ENCODE data around the gene HIVEP1.

The HIVEP1 gene

DNA sequence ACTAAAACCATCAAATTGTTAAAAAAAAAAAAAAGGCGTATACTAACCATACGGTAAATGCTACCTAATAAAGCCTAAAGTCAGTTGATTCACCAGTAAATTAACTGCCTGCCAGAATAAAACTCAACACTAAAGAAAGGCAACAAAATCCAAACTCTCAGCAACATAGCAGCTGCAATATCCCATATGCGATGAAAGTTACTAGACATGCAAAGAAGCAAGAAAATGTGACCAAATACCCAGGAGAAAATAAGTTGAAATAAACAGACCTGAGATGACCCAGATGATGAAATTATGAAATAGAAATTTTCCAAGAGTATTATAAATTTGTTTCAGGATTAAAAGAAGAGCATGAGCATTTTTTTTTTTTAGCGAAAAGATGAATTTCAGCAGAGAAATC, 174.4 kb downstream of the HIVEP1 start:
- Histone ChIP-seq H3K9ac (ENCODE audit: low read length) (no peak overlapping the region), H3K9me3 (ENCODE audit: control insufficient read depth, low read depth, low read length) (no peaks in the 10 kb centered on the region), H3K27ac (ENCODE audit: low read length) (no peak overlapping the region), H3K4me1 (ENCODE audit: control insufficient read depth, low read depth, low read length) (no peaks in the 10 kb centered on the region), H3K4me3 (ENCODE audit: low read length) (no peak overlapping the region), H3K36me3 (ENCODE audit: control insufficient read depth, low read depth, low read length) (no peaks in the 10 kb centered on the region), H3K27me3 (ENCODE audit: control insufficient read depth, insufficient read depth, low read length) (no peaks in the 10 kb centered on the region)

DNA sequence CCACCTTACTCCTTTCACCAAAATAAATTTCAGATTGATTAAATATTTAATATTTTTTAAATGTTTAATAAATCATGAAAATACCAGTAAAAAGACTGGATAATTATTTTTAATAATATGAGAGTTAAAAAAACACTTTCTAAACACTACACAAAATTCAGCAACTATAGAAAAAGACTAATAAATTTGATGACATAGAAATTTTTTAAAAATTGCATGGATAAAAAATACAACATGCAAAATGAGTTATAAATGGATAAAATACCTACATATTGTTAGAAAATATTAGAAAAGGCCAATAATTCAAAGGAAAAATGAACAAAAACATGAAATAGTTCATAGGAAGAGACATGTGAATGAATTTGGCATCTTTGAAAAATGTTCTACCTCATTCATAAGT, 177.0 kb downstream of the HIVEP1 start:
- Histone ChIP-seq H3K4me1 (ENCODE audit: control insufficient read depth, low read depth, low read length) (no peaks in the 10 kb centered on the region), H3K4me3 (ENCODE audit: low read length) (no peak overlapping the region), H3K36me3 (ENCODE audit: control insufficient read depth, low read depth, low read length) (no peaks in the 10 kb centered on the region), H3K9ac (ENCODE audit: low read length) (no peak overlapping the region), H3K27ac (ENCODE audit: low read length) (no peak overlapping the region), H3K27me3 (ENCODE audit: control insufficient read depth, insufficient read depth, low read length) (no peaks in the 10 kb centered on the region), H3K9me3 (ENCODE audit: control insufficient read depth, low read depth, low read length) (no peaks in the 10 kb centered on the region)

DNA sequence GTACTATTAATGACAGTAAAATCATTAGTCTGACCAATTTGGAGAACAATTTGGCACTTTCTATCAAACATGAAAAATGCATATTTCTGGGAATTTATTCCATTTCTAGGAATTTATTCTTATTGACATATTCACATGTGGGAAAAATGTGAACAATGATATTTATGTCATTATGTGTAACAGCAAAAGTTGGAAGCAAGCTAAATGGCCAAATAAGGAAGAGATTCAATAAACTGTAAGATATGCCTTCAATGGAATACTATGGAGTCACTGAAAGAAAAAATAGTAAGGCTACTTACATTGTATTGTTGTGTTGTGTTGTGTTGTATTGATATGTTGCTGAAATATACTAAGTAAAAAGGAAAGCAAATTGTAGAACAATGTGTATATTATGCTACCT, 177.5 kb downstream of the HIVEP1 start:
- Histone ChIP-seq H3K27me3 (ENCODE audit: control insufficient read depth, insufficient read depth, low read length) (no peaks in the 10 kb centered on the region), H3K27ac (ENCODE audit: low read length) (no peak overlapping the region), H3K9me3 (ENCODE audit: control insufficient read depth, low read depth, low read length) (no peaks in the 10 kb centered on the region), H3K4me3 (ENCODE audit: low read length) (no peak overlapping the region), H3K36me3 (ENCODE audit: control insufficient read depth, low read depth, low read length) (no peaks in the 10 kb centered on the region), H3K9ac (ENCODE audit: low read length) (no peak overlapping the region), H3K4me1 (ENCODE audit: control insufficient read depth, low read depth, low read length) (no peaks in the 10 kb centered on the region)

DNA sequence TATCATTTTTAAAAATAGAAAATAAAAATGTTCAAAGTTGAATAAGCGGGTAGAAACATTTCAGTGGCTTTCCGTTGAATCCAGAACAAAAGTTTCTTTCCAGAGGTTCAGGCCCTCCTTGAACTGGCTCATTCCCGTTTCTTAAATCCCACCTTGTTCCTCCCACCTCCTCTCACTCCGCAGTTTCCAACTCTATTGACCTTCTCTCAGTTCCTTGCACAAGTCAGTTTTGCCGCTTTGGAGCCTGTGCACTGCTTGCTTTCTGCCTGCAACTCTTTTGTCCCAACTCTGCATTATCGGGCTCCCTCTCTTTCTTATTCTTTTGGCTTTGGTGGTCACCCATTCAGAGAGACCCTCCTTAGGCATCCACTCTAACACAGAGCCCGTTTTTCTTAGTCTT, 178.1 kb downstream of the HIVEP1 start:
- no peaks in the 10 kb centered on the region for H3K27me3 ChIP-seq (ENCODE audit: control insufficient read depth, insufficient read depth, low read length)
- no peak overlapping the region for H3K9ac ChIP-seq (ENCODE audit: low read length)
- H3K9me3 ChIP-seq (ENCODE audit: control insufficient read depth, low read depth, low read length): no peaks in the 10 kb centered on the region
- no peaks in the 10 kb centered on the region for H3K4me1 ChIP-seq (ENCODE audit: control insufficient read depth, low read depth, low read length)
- no peaks in the 10 kb centered on the region for H3K36me3 ChIP-seq (ENCODE audit: control insufficient read depth, low read depth, low read length)
- H3K27ac ChIP-seq (ENCODE audit: low read length): no peak overlapping the region
- no peak overlapping the region for H3K4me3 ChIP-seq (ENCODE audit: low read length)

DNA sequence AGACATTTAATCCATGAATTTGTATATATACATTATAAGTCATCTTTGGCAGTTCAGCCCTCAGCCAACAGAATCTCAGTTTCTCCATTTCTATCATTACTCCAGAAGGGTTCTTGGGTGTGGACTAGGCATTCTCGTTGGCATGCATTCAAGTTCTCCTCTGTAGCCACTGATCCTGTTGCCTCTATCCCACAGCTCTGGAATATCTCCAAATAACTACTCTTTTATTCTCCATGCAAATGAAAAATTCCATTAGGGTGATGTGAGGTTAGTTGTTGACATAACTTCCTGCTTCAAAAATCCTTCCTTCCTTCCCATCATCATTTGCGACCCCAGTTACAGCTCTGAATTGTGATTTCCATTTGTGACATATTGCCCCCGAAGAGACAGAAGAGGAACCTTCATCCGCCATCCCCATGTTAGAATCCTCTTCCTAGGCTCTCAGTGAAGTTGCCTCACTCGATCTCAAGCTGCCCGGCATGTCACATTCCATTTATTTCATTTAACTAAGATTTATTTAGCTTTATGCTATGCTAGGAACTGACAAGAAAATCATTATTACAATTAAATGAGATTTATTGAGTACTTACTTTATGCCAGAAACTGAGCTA, 184.3 kb downstream of the HIVEP1 start:
- H3K4me1 ChIP-seq (ENCODE audit: control insufficient read depth, low read depth, low read length): no peaks in the 10 kb centered on the region
- no peaks in the 10 kb centered on the region for H3K9me3 ChIP-seq (ENCODE audit: control insufficient read depth, low read depth, low read length)
- H3K4me3 ChIP-seq (ENCODE audit: low read length): no peak overlapping the region
- no peak overlapping the region for H3K27ac ChIP-seq (ENCODE audit: low read length)
- H3K27me3 ChIP-seq (ENCODE audit: control insufficient read depth, insufficient read depth, low read length): no peaks in the 10 kb centered on the region
- no peaks in the 10 kb centered on the region for H3K36me3 ChIP-seq (ENCODE audit: control insufficient read depth, low read depth, low read length)
- H3K9ac ChIP-seq (ENCODE audit: low read length): no peak overlapping the region

DNA sequence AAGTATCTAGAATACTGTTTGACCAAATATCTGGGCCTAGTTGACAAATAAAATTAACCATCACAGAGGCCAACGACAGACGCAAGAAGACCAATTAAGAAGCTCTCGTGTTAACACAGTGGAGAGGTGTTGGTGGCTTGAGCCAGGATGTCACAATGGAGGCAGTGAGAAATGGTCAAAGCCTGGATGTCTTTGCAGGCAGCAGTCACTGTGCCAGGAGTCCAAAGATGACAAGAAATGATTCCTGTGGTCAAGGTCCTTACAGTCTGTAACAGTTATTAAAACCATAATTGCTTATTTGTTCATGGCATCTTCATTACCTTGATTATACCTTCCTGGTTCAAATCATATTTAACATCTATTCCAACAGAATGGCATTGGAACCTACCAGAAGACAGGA, 186.7 kb downstream of the HIVEP1 start:
- no peaks in the 10 kb centered on the region for H3K36me3 ChIP-seq (ENCODE audit: control insufficient read depth, low read depth, low read length)
- H3K9me3 ChIP-seq (ENCODE audit: control insufficient read depth, low read depth, low read length): no peaks in the 10 kb centered on the region
- H3K27me3 ChIP-seq (ENCODE audit: control insufficient read depth, insufficient read depth, low read length): no peaks in the 10 kb centered on the region
- H3K9ac ChIP-seq (ENCODE audit: low read length): no peak overlapping the region
- peaks cover 11% of the 10 kb centered on the region for H3K4me1 ChIP-seq (ENCODE audit: control insufficient read depth, low read depth, low read length)
- H3K27ac ChIP-seq (ENCODE audit: low read length): no peak overlapping the region
- no peak overlapping the region for H3K4me3 ChIP-seq (ENCODE audit: low read length)

DNA sequence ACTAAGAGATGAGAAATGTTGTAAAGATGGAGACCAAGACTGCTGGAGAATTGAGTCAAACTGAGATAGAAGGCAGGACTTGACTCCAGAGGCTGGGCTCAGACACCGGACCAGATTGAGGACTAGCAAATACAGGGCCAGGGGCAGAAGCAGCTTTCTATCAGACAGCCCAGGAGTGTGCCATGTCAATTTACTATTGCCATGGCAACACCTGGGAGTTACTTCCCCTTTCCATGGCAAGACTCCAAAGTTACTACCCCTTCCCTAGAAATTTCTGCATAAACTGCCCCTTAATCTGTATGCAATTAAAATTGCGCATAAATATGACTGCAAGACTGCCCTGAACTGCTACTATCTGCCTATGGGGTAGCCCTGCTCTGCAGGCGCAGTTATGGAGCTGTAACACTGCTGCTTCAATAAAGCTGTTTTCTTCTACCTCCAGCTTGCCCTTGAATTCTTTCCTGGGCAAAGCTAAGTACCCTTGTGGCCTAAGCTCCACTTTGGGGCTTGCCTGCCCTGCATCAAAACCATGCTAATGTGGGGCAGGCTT, 188.0 kb downstream of the HIVEP1 start:
- no peak overlapping the region for H3K4me3 ChIP-seq (ENCODE audit: low read length)
- H3K27me3 ChIP-seq (ENCODE audit: control insufficient read depth, insufficient read depth, low read length): no peaks in the 10 kb centered on the region
- H3K4me1 ChIP-seq (ENCODE audit: control insufficient read depth, low read depth, low read length): peaks cover 11% of the 10 kb centered on the region
- H3K9ac ChIP-seq (ENCODE audit: low read length): no peak overlapping the region
- H3K36me3 ChIP-seq (ENCODE audit: control insufficient read depth, low read depth, low read length): no peaks in the 10 kb centered on the region
- no peak overlapping the region for H3K27ac ChIP-seq (ENCODE audit: low read length)
- no peaks in the 10 kb centered on the region for H3K9me3 ChIP-seq (ENCODE audit: control insufficient read depth, low read depth, low read length)

DNA sequence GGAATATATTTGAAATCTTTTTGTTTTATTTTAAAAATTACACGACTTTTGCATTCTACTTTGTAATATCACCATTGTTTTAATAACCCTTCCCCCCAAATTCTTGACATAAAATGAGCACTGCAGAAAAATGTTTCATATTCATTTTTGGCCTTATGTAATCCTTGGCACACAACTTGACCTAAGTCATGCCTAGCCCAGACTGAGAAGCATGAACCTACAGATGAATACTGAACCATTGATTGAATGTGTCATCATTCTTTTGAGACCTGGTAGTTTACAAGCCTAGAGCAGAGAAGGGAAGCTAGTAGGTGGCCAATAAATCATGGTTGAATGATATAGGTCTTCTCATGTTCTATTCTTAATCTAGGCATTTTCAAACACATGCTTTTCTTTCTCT, 188.6 kb downstream of the HIVEP1 start:
- Histone ChIP-seq H3K27ac (ENCODE audit: low read length) (no peak overlapping the region), H3K27me3 (ENCODE audit: control insufficient read depth, insufficient read depth, low read length) (no peaks in the 10 kb centered on the region), H3K36me3 (ENCODE audit: control insufficient read depth, low read depth, low read length) (no peaks in the 10 kb centered on the region), H3K9me3 (ENCODE audit: control insufficient read depth, low read depth, low read length) (no peaks in the 10 kb centered on the region), H3K4me3 (ENCODE audit: low read length) (no peak overlapping the region), H3K4me1 (ENCODE audit: control insufficient read depth, low read depth, low read length) (peaks cover 11% of the 10 kb centered on the region), H3K9ac (ENCODE audit: low read length) (no peak overlapping the region)

DNA sequence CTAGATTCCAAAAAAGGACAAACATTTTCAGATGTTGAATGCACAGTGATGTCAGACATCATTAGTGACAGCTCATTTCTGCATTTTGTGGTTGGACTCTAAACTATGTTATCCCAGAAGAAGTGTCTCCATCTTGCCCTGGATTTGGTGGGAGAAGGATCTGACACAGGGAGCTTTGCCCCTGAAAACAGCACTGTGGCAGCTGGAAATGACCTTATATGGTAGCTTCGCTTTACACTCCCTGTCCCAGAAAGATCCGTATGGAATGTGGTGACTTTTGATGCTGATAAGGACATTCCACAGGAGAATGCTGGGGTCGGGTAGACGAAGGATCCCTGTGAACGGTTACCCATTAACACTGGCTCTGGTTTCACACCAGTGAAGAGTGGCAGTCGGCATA, 190.9 kb downstream of the HIVEP1 start:
- Histone ChIP-seq H3K36me3 (ENCODE audit: control insufficient read depth, low read depth, low read length) (no peaks in the 10 kb centered on the region), H3K27me3 (ENCODE audit: control insufficient read depth, insufficient read depth, low read length) (no peaks in the 10 kb centered on the region), H3K4me1 (ENCODE audit: control insufficient read depth, low read depth, low read length) (peaks cover 11% of the 10 kb centered on the region), H3K27ac (ENCODE audit: low read length) (no peak overlapping the region), H3K4me3 (ENCODE audit: low read length) (no peak overlapping the region), H3K9ac (ENCODE audit: low read length) (no peak overlapping the region), H3K9me3 (ENCODE audit: control insufficient read depth, low read depth, low read length) (no peaks in the 10 kb centered on the region)

DNA sequence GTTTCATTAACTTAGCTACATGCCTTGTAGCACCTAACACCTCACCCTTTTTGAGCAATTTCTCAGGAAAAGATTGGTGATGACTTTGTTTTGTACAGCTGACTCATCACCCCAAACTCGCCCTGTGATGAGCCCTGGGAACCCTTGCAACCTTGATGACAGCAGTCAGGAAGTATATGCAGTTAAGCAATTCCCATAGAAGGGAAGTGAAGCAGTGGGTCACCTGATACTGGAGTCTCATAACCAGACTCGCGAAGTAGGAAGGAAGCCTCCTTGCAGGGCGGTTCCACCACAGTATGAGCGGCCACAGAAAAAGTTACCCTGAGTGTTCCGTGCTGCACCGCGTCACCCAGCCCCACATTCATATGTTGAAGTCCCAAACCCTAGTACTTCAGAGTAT, 196.1 kb downstream of the HIVEP1 start:
- H3K4me3 ChIP-seq (ENCODE audit: low read length): no peak overlapping the region
- no peaks in the 10 kb centered on the region for H3K9me3 ChIP-seq (ENCODE audit: control insufficient read depth, low read depth, low read length)
- H3K9ac ChIP-seq (ENCODE audit: low read length): no peak overlapping the region
- no peaks in the 10 kb centered on the region for H3K27me3 ChIP-seq (ENCODE audit: control insufficient read depth, insufficient read depth, low read length)
- H3K36me3 ChIP-seq (ENCODE audit: control insufficient read depth, low read depth, low read length): no peaks in the 10 kb centered on the region
- no peak overlapping the region for H3K27ac ChIP-seq (ENCODE audit: low read length)
- H3K4me1 ChIP-seq (ENCODE audit: control insufficient read depth, low read depth, low read length): peaks cover 5% of the 10 kb centered on the region

DNA sequence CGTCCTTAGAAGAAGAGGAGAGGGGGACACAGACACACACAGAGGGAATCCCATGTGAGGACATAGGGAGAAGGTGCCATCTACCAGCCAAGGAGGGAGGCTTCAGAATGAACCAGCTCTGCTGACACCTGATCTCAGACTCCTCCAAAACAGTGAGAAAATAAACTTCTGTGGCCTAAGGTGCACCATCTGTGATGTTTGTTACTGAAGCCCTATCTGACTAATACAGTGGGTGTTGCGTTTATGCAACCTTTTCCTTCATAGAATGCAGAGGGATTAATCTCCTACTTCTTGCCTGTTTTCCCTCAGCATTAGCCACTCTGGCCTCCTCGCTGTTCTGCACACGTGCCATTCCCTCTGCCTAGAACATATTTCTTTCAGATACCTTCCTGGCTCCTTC, 196.6 kb downstream of the HIVEP1 start:
- H3K9me3 ChIP-seq (ENCODE audit: control insufficient read depth, low read depth, low read length): no peaks in the 10 kb centered on the region
- no peaks in the 10 kb centered on the region for H3K27me3 ChIP-seq (ENCODE audit: control insufficient read depth, insufficient read depth, low read length)
- no peaks in the 10 kb centered on the region for H3K4me1 ChIP-seq (ENCODE audit: control insufficient read depth, low read depth, low read length)
- H3K36me3 ChIP-seq (ENCODE audit: control insufficient read depth, low read depth, low read length): no peaks in the 10 kb centered on the region
- H3K9ac ChIP-seq (ENCODE audit: low read length): no peak overlapping the region
- H3K27ac ChIP-seq (ENCODE audit: low read length): no peak overlapping the region
- H3K4me3 ChIP-seq (ENCODE audit: low read length): no peak overlapping the region
